Superior temporal gyrus (tissue), 1 donor: Measurements from ENCODE around the gene UBE2D2.

Experiments used
- DNase-seq: peaks from one replicate; pipeline ENCODE4 v3.0.0-alpha.2; 2016; ENCODE audit errors: extremely low spot score

The UBE2D2 gene

DNA sequence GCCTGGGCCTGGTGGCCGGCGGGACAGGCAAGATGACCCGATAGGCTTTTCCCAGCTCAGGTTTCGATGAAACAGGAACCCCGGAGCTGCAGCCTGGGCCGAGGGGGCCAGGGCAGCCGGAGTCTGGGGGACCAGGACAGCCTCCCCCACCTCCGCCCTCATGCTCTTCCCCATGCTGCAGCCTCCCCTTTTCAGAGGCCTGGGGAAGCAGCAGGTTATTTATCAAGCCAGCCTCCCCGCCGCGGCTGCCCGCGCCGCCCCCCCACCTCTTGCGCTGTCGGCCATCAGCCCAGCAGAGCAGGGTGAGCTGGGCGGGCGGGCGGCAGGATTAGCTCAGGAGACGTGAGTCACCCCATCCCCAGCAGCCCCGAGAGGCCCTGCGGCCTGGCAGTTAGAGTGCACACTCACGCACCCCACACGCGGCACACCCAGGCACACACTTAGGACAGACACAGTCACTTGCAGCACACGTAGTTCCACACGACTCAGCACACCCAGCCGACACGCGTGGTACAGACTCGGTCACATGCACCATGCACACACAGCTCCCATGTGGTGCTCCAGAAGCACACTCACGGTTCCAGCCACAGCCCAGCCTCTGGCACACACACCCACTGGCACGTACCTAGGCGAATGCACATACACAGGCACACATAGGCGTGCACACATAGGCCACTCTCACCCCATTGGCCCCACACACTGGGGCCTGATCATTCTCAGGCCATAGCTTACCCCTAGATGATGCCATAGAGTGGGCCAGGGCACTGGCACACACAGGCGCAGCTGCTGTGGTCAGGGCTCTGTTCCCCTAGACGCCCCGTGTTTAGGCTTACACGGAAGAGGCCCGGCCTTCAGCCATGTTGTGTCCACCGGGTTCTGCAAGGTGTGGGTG, 100.0 kb downstream of the UBE2D2 start:
- peak; percentile 82 for DNase-seq

DNA sequence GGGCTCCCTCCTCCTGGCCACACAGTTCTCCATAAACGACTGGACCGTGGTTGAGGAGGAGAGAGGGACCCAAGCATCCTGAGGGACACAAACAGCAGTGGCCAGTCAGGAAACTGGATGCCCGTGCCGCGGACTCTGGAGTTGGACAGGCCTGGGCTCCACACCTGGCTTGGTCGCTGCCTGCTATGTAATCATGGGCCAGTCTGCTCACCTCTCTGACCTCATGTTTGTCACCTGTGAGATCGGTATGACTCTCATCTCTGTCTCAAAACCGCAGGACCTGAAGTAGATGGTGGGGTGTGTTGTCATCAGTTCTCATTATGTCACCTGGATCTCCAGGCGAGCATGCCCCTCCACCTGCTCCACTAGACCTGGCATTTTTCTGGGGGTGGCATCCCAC, 101.5 kb downstream of the UBE2D2 start:
- DNase-seq = no peak

DNA sequence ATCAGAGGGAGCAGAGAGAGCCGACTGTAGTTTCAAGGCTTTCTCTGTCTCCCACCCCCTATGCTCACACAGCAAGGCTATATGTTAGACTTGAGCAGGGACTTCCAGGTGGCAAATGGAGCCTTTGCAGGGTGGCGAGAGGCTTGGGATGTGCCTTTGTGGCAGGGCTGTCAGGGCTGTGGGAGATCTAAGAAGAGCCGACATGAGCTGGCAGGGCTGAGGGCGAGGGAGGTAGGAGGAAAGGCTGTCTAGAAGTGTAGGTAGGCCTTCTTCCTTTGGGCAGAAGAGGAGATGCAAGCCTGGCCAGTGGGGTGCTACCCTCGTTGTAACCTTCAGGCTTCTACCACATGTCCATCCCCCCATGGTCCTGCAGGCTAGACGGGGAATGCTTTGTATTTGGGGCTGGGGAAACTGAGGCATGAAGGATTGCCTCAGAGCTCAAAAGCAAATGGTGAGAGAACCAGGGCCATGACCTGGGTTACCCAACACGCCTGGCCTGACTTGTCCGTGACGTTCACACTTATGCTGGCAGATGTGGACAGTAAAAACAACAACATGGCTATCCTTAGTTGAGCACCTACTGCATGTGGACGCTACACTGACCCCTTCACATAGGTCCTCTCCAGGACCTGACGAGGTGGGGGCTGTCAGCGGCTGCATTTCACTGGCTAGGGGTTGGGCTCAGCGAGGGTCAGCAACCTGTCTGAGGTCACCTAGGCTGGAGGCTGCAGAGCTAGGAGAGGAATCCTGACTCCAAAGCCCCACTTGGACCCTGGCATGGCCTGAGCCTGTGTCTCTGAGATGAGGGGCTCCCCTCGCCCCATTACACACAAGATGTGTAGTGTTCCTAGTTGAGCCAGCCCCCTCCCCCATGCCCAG, 102.3 kb downstream of the UBE2D2 start:
- DNase-seq = no peak

DNA sequence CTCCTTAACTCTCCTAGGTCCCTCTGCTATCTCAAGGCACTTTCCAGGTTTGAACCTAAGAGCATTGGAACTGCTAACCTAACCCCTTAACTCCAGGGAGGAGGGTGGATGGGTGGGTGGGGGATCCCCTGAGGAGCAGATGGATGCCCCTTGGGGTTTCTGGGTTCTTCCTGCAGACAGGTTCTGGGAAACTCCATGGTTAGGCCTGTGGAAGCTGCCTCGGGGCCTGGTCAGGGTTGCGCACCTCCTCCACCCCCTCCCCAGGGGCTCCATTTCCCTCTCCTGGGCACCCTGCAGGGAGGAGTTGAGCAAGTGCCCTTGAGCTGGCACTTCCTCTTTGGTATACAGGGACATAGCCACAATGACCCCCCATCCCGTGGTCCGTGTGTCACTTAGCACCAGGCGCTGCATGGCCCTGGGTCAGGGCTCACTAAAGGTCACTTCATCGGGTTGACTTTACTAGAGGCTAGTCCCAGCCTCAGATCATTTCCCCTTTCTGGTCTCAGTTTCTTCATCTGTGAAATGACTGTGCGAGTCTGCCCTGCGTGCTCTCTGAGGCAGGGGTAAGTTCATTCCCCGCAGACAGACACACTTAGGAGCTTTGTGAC, 103.1 kb downstream of the UBE2D2 start:
- no peak for DNase-seq

DNA sequence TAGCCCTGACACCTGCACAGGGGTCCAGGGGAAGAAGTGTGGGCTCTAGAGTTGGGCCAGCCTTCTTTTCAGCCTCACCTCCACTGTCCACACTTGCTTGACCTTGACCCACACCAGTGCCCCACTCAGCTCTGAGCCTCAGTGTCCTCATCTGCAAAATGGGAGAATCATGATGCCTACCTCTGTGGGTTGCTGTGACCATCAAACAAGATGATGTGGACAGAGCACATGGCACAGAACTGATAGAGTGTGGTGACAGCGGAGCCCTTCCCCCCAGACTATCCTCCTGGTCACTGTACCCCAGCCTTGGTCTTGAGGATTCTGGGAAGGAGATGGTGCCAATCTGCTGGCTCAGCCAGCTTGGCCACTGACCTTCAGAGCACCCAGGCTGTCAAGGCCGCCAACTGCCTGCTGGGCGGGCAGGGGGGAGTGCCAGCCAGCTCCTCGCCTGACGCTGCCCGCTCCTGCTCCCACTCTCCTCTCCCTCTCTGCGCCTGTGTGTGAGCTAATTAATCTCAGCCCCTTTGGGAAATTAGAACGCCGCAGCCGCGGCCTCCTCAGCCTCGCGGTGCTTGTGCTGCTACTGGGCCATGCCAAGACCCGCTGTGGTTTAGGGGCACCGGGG, 103.7 kb downstream of the UBE2D2 start:
- no peak for DNase-seq

DNA sequence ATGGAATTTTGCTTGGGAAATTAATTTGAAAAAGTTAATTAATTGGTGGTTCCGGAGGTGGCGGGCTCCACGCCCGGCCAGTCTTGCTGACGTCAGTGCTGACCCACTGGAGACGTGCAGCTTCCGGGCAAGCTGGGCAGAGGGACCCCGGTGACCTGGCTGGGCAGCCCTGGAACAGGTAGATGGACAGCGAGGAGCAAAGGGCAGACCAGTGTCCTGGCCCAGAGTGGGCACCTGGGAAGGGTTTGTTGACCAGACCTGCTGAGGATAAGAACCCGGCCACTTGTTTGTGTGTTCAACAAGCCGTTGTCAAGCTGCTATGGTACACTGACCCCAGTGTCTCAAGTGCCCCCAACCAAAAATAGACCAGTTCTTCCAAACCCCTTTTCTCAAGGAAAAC, 104.5 kb downstream of the UBE2D2 start:
- no peak for DNase-seq

DNA sequence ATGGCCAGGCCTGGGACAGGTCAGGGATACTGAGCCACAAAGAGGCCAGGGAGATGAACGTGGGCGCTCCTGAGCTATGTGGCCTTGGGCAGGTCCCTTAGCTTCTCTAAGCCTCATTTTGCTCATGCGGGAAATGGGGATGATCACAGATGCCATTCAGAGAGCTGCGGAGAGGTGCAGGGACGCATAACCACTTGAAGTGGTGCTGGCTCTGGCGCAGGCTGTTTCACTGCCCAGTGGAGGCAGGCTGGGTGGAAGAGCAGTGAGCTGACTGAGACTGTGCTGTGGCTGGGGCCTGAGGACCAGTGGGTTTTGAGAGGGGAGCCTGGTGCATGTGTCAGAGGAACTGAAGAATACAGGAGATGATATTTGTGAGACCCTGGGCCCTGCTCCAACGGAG, 105.4 kb downstream of the UBE2D2 start:
- DNase-seq = no peak

DNA sequence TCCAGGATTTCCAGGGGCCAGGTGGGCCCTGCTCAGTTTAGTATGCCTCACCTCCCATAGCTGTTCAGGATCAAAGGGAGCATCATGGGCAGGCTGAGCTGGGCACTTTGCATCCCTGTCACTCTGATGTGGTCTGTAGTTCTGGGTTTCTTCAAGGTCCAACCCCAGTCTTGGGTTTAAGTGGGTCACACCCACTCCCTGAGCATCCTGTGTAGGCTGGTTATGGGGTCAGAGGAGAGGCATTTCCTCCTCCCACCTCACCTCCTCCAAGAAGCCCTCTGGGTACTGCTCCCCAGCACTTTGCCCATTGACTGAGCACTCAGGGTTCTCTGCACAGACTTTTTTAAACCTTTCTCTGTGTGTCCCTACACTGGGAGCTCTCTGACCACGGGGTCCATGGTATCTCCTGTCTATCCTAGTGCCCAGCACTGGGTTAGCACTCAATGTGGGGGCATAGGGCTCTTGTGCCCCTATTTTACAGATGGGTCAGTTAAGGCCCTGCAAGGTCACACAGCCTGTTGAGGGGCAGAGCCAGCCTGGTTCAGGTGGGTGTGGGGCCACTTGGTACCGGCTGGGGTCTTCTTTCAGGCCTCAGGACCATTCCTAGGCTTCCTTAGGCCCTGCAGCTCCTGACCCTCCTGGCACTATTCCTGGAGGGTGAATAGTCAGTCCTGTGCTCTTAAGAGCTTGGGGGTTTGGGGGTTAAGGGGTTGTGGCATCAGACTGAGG, 106.0 kb downstream of the UBE2D2 start:
- no peak for DNase-seq

DNA sequence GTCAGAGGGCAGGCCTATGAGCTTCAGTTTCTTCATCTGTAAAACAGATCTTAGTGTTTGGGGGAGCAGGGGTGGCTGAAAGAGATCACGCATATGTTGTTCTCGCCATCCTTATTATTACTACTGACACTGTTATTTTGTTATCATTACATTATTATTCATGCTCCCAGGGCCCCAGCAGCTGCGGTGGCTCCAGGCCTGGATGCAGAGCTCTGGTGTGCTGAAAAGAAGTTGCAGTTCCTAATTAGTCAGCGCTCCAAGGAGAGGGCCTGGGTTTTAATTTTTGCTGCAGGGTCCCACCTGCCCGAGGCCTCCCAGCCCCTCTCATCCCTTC, 106.6 kb downstream of the UBE2D2 start:
- DNase-seq = no peak

DNA sequence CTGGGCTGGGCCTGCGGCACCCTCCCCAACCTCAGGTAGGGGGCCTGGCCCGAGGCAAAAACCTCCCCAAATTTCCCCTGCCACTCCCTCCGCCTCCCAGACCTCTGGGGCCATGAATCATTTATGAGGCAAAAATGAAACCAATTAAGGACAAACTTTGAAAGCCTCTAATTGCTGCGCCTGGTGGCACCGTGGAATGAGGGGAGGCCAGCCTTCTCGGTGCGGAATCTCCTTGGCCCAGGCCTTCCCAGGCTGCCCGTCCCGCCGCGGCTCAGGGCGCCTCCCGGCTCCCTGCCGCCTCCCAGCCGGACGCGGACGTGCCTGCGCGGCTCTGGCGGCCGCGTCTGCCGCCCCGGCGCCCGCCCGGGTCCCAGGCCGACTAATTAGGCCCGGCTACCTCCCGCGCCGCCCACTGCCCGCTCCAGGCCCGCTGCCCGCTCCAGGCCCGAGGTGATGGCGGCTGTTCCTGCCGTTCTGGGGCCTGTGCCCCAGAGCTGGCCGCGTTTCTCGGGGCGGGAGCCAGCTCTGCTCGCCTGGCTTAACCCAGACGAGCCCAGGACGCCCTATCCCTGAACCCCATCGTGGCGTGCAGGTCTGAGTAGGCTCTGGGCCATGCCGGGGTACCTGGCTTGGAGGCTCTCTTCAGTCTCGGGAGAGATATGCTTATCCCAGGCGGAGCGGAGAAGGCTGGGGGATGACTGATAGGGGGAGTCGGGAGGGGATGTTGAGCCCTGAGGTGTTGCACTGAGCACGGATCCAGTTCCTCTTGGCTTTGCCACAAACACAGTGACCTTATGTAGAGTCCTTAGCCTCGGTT, 107.1 kb downstream of the UBE2D2 start:
- DNase-seq = no peak

DNA sequence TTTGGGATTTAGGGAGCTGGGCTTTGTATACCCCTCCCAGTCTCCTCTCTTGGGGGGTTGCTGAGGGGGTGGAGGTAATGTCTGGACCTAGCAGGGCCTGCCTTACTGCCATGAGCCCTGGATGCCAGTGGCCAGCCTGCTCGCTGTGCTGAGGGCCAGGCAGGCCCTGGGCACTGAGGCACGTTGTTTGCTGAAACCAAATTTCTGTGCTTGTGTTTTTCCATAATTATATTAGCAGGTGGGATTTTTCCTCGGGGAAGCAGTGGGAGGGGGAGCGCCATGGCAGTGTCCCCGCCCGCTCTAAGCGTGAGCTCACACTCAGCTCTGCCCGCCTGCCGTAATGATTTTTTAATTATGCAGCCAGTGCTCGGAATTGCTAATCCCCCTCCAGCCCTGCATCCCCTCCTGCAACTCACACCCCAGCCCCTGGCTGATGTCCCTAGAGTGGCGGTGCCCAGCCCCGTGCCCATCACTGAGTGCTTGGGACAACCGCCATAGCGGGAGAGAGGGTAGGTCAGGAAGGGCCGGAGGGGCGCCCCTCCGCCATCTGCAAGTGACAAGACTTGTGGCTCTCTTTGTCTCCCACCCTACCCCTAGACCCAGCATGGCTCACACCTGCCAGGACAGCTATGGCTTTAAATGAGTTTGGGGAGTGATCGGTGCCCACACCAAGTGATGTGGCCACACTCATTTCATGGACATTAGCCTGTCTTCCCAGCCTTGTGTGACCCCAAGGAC, 108.0 kb downstream of the UBE2D2 start:
- DNase-seq = no peak

DNA sequence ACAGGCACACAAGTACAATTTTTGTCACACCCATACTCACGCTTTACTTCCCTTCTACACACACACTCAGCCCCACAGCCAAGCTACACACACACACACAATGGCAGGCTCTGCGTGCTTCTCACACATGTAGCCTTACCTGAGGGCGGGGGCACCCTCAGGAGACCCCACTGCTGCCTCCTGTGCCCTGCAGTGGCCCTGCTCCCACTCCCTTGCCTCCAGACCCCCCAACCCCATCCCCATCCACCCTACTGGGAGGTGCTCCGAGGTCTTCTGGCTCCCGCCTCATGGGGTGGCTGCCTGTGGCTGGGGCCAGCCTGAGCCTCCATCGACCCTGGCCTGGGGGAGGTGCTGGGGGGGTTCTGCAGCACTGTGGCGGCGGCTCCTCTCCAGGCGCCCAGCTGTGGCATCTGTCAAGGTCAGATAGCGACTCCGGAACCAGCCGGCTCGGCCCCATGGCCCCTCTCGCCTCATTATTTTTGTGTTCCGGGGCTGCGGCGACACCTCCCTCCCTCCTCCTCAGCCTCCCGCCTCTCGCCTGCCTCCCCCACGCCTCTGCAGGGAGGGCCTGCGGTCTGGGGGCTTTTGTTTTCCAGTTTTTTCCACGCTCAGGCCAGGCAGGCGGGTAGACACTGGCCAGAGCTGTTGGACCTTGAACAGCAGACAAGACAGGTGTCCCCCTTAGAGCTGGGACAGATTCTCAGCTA, 108.7 kb downstream of the UBE2D2 start:
- no peak for DNase-seq

DNA sequence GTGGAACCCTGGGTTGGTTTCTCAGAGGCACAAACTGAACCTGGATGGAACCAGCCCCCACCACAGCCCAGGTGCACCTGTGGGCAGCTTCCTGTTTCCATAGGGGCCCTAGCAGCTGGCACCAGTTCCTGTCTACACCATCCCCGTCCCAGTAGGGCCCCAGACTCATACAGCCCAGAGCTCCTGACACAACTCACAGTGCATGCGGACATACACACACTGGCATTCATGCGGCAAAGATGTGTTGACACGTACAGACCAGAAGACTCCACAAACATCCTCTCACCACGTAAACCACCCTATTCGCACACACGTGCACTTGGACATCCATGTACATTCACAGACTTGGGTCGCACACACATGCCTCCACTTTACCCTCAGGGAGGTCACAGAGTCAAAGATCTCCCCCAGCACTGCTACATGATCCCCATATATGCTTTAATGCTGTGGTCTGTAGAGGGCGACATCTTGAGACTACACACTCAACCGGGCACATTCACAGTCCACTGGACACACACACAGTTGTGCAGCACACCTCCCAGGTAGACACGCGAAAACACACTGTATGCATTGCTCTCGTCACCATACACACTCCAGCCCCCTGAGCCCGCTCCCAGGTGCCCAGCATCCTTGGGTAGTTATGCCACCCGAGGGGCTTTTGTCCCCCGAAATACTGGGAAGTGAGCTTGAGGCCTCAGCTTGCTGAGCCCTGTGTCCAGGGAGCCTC, 109.4 kb downstream of the UBE2D2 start:
- no peak for DNase-seq

DNA sequence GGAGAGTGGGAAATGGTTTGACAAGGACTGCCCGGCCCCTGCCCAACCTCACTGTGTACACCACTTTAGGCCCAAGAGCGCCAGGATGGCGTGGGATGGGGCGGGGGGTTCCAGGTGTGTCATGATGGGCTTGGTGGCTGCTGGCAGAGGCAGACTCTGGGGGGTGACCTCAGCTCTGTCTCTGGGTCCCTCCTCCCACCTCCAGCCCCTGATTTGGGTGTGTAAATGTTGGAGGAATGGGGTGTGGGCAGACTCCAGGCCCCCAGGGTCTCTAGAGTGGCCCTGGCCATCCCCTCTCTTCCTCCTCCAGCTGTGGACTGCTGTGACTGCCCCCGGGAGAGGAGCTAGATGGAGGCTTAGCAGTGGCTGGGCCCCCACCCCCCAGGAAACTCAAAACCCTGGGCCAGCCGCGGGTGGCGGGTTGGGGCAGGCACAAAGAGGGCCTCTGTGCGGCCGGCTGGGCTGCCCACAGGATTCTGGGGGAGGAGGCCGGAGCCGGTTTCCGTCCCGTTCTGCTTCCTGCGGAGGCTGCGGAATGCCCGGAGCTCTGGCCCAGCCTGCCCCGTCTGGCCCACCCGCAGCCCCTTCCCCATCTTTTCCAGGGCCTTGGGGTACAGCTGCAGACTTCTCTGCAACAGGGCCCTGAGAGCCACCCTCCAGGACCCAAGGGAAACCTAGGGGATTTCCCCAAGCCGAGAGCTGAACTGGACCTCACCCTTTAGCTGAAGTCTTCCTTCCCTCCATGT, 110.1 kb downstream of the UBE2D2 start:
- peak; percentile 86 for DNase-seq

DNA sequence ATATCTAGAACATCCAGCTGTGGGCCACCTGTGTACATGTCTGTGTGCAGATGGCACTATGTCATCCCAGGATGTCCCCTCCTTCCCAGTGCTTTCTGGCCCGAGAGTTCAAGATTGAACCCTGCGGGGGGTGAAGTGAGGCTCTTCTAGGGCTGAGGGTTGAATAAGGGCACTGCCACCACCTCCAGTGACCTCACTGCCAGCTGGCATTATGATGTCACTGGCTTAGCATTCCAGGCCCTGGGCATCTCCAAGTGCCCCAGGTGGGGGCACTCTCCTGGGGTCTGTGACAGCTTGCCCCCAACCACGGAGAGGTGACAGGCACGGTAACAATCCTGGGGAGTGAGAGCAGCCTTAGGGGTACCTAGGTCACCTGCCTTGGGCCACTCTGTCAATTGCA, 114.1 kb downstream of the UBE2D2 start:
- DNase-seq = no peak

DNA sequence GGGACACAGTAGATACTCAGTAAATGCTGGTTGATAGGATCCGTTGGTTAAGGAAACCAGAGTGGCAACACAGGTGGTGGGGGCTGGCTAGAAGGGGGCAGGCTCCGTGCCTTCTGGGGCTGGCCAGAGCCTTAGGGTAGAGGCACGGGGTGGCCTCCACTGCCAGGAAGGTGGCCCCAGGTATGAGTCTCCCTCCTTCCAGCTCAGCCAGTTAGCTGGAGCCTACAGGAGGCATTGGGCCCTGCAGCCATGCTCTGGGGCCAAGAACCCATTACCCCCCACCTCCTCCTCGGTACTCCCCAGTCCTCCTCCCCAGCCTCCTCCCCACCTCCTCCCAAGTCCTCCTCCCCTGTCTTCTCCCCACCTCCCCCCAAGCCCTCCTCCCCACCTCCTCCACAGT, 114.7 kb downstream of the UBE2D2 start:
- DNase-seq = no peak

DNA sequence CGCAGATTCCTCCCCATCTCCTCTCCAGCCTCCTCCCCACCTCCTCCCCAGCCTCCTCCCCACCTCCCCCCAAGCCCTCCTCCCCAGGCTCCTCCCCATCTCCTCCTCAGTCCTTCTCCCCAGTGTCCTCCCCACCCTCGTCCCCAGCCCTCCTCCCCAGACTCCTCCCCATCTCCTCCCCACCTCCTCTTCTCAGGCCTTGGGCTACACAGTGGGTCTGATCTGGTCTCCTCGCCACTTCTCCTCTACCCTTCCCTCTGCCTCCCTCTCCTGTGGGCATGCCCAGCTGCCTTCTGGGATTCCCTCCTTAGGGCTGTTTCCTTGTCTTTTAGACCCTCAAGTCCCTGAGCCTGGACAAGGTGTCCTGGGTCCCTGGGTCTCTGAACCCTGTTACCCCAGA, 115.3 kb downstream of the UBE2D2 start:
- no peak for DNase-seq
